Neural cell (in vitro differentiated cells): ENCODE measurements around the gene TGFA.

Experiments
- CTCF ChIP-seq: fragments of 450-650 bp; IDR thresholded peaks from 2 replicates; pipeline ENCODE4 v1.5.1; 2014; ENCODE audit warnings: antibody characterized with exemption, mild to moderate bottlenecking, moderate library complexity; ENCODE audit not compliant: poor library complexity, severe bottlenecking
- EP300 ChIP-seq: fragments of 450-650 bp; conservative IDR thresholded peaks from 2 replicates; pipeline ENCODE4 v1.6.1; 2014; ENCODE audit warnings: antibody characterized with exemption, mild to moderate bottlenecking, moderate library complexity; ENCODE audit not compliant: poor library complexity, severe bottlenecking

GRCh38 chr2:70442301-70443077, 111.1 kb downstream of the TGFA start:
- TF ChIP-seq CTCF: no peak
- no peak for TF ChIP-seq EP300
